Osteoblast (primary cell): Measurements from ENCODE around the gene CYSTM1. TPM values are rescaled to one million over a fixed set of nuclear protein-coding genes. Genes with fewer than 3 reads are reported as not detected.
"Not testable (repeated sequence)": the region's sequence is repeated elsewhere in the genome, so short reads cannot be mapped to it uniquely, and the experiment has no call there.

ENCODE experiments used
- DNase-seq: peaks from one replicate; pipeline ENCODE4 v3.0.0; 2011; ENCODE audit warnings: low spot score, mixed read lengths; ENCODE audit not compliant: insufficient read length; ENCODE audit errors: missing footprints
- H2AFZ ChIP-seq: 2 replicates; pipeline ENCODE4 v1.6.0; 2011; ENCODE audit warnings: mild to moderate bottlenecking, low read length
- H3K27ac ChIP-seq: 2 replicates; pipeline ENCODE4 v1.5.1; 2011; ENCODE audit warnings: mild to moderate bottlenecking, low read depth, low read length, moderate library complexity
- H3K27me3 ChIP-seq: 2 replicates; pipeline ENCODE4 v1.6.0; 2012; ENCODE audit warnings: mild to moderate bottlenecking, control low read depth, inconsistent platforms, low read length, moderate library complexity; ENCODE audit not compliant: insufficient read depth
- H3K36me3 ChIP-seq: 2 replicates; pipeline ENCODE4 v1.5.1; 2011; ENCODE audit warnings: mild to moderate bottlenecking, low read length, control low read depth, moderate library complexity; ENCODE audit not compliant: insufficient read depth
- H3K4me1 ChIP-seq: 2 replicates; pipeline ENCODE4 v1.5.1; 2011; ENCODE audit warnings: mild to moderate bottlenecking, low read length, control low read depth, moderate library complexity; ENCODE audit not compliant: insufficient read depth
- H3K4me2 ChIP-seq: 2 replicates; pipeline ENCODE4 v1.6.0; 2011; ENCODE audit warnings: mild to moderate bottlenecking, low read length; ENCODE audit not compliant: insufficient read depth
- H3K4me3 ChIP-seq: fragments of 200-600 bp; sonication (generic); 3 replicates; pipeline ENCODE4 v1.5.1; 2012; ENCODE audit warnings: mild to moderate bottlenecking, low read length, inconsistent platforms; ENCODE audit not compliant: insufficient read depth
- H3K79me2 ChIP-seq: 2 replicates; pipeline ENCODE4 v1.6.0; 2012; ENCODE audit warnings: mild to moderate bottlenecking, low read length, control low read depth, inconsistent platforms; ENCODE audit not compliant: insufficient read depth
- H3K9me3 ChIP-seq: 2 replicates; pipeline ENCODE4 v1.5.1; 2011; ENCODE audit warnings: low read depth, low read length, control low read depth
- H4K20me1 ChIP-seq: 2 replicates; pipeline ENCODE4 v1.6.0; 2012; ENCODE audit warnings: mild to moderate bottlenecking, low read length, control low read depth; ENCODE audit not compliant: insufficient read depth
- CTCF ChIP-seq: IDR thresholded peaks from 2 replicates; pipeline ENCODE4 v1.5.1; 2011; ENCODE audit warnings: mild to moderate bottlenecking, low read depth, low read length, moderate library complexity; ENCODE audit errors: extremely low read depth
- total RNA-seq: library from RNA; depleted of rRNA; stranded (reverse); fragments of >200 nt; gene quantifications from 2 replicates; pipeline ENCODE4 v1.2.3, GENCODE V29; 2012

The CYSTM1 gene
- total RNA-seq, 1 donor, result 27.9 TPM

GRCh38 chr5:140194662-140195061, 19.7 kb downstream of the CYSTM1 start:
- Histone ChIP-seq H3K27me3 (no peaks in the 10 kb centered on the region), H4K20me1 (no peaks in the 10 kb centered on the region), H2AFZ (no peak overlapping the region), H3K27ac (no peak overlapping the region), H3K36me3 (no peaks in the 10 kb centered on the region), H3K79me2 (peaks cover 34% of the 10 kb centered on the region), H3K9me3 (no peaks in the 10 kb centered on the region), H3K4me3 (no peak overlapping the region), H3K4me1 (peaks cover 12% of the 10 kb centered on the region), H3K4me2 (no peak overlapping the region)
- TF ChIP-seq CTCF, result no peak
- DNase-seq, result no peak

- Histone ChIP-seq H3K9me3 (no peaks in the 10 kb centered on the region), H3K27me3 (no peaks in the 10 kb centered on the region), H3K4me3 (no peak overlapping the region), H3K79me2 (peaks cover 36% of the 10 kb centered on the region), H3K27ac (no peak overlapping the region), H2AFZ (no peak overlapping the region), H3K4me1 (no peaks in the 10 kb centered on the region), H3K36me3 (no peaks in the 10 kb centered on the region), H4K20me1 (no peaks in the 10 kb centered on the region), H3K4me2 (no peak overlapping the region)
- TF ChIP-seq CTCF, result no peak
- DNase-seq, result no peak
Observed at GRCh38 chr5:140196115-140196814, 21.3 kb downstream of the CYSTM1 start.

GRCh38 chr5:140197023-140197422, 22.0 kb downstream of the CYSTM1 start:
- Histone ChIP-seq H3K36me3 (no peaks in the 10 kb centered on the region), H4K20me1 (no peaks in the 10 kb centered on the region), H3K79me2 (peaks cover 31% of the 10 kb centered on the region), H3K4me2 (no peak overlapping the region), H3K27me3 (no peaks in the 10 kb centered on the region), H2AFZ (no peak overlapping the region), H3K4me1 (peaks cover under 1% of the 10 kb centered on the region), H3K9me3 (no peaks in the 10 kb centered on the region), H3K27ac (no peak overlapping the region), H3K4me3 (no peak overlapping the region)
- no peak for TF ChIP-seq CTCF
- DNase-seq, result no peak

DNA sequence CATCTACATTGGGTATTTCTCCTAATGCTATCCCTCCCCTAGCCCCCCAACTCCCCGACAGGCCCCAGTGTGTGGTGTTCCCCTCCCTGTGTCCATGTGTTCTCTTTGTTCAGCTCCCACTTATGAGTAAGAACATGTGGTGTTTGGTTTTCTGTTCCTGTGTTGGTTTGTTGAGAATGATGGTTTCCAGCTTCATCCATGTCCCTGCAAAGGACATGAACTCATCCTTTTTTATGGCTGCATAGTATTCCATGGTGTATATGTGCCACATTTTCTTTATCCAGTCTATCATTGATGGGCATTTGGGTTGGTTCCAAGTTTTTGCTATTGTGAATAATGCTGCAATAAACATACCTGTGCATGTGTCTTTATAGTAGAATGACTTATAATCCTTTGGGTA, 23.9 kb downstream of the CYSTM1 start:
- H3K36me3 ChIP-seq, H3K4me2 ChIP-seq, H3K27ac ChIP-seq, DNase-seq, H3K4me1 ChIP-seq, H3K27me3 ChIP-seq, H4K20me1 ChIP-seq, H2AFZ ChIP-seq, H3K9me3 ChIP-seq, H3K4me3 ChIP-seq: not testable (repeated sequence)
- H3K79me2 ChIP-seq, result peaks cover 20% of the 10 kb centered on the region
